HepG2 (cell line): ENCODE results near the gene DNAH9. TPM values are rescaled to one million over a fixed set of nuclear protein-coding genes. Genes with fewer than 3 reads are reported as not detected.

Source experiments
- ATAC-seq: fragments of 200-7000 bp; cut with Tn5 transposase; 3 replicates; pipeline ENCODE4 v1.9.1; 2020; ENCODE audit warnings: mild to moderate bottlenecking, moderate library complexity
- BruUV-seq: library from RNA; stranded (reverse); fragments of 400-500 nt; replicated peaks from 2 replicates; lab custom pipeline; 2021; lab: Mats Ljungman, UMichigan
- CTCF ChIA-PET: fragments of 300-600 bp; formaldehyde crosslinking; extraction: SDS; loops from one replicate; lab custom pipeline; 2021; ENCODE audit warnings: low total read pairs, inconsistent platforms, low intra/inter-chr PET ratio; lab: Yijun Ruan, JAX
- POLR2A ChIA-PET: fragments of 350-600 bp; sonication (Branson Sonifier 250); formaldehyde crosslinking; loops from one replicate; lab custom pipeline; 2020; ENCODE audit warnings: antibody characterized with exemption, inconsistent platforms; lab: Yijun Ruan, JAX
- DNase-seq: peaks from one replicate; pipeline ENCODE4 v3.0.0-alpha.2; 2015; ENCODE audit warnings: low spot score
- FAIRE-seq: peaks from 3 replicates; lab custom pipeline; 2011; peaks lifted over from hg19 to GRCh38; lab: Jason Lieb, UNC
- H2AFZ ChIP-seq: one replicate; pipeline ENCODE4 v1.6.1; 2011; ENCODE audit warnings: low read length, inconsistent platforms
- H3K27ac ChIP-seq: fragments of 300-600 bp; 3 replicates; pipeline ENCODE4 v1.8.0; 2011; ENCODE audit warnings: mixed run types, mild to moderate bottlenecking, mixed read lengths, low read length, inconsistent platforms; ENCODE audit not compliant: insufficient read depth; ENCODE audit errors: extremely low read length
- H3K27me3 ChIP-seq, 2 experiments: fragments of 200-600 bp in 1 of 2; 2 replicates in 1 of 2; 3 replicates in 1 of 2; pipeline versions ENCODE4 v1.6.0 to v1.8.0; 2011; ENCODE audit warnings: low read length in 2 of 2, mild to moderate bottlenecking in 2 of 2, moderate library complexity in 2 of 2, inconsistent platforms in 1 of 2; ENCODE audit not compliant: insufficient read depth in 2 of 2, control insufficient read depth in 1 of 2
- H3K36me3 ChIP-seq, 2 experiments: fragments of 200-600 bp in 1 of 2; replicated peaks in 1 of 2; 2 replicates in 1 of 2; 3 replicates in 1 of 2; pipeline versions ENCODE4 v1.5.1 to v1.8.0; 2011; ENCODE audit warnings: low read length in 2 of 2, inconsistent platforms in 1 of 2; ENCODE audit not compliant: insufficient read depth in 2 of 2, control insufficient read depth in 1 of 2
- H3K4me1 ChIP-seq: 2 replicates; pipeline ENCODE4 v1.5.1; 2012; ENCODE audit warnings: low read length, inconsistent platforms; ENCODE audit not compliant: insufficient read depth
- H3K4me2 ChIP-seq: 2 replicates; pipeline ENCODE4 v1.6.0; 2011; ENCODE audit warnings: low read depth, low read length, inconsistent platforms
- H3K4me3 ChIP-seq, 3 experiments: fragments of 200-600 bp in 1 of 3; sonication (generic), shearing (Covaris generic) in 1 of 3; replicated peaks in 1 of 3; 2 replicates each; pipeline ENCODE4 v1.5.1; 2011 to 2016; ENCODE audit warnings: low read length in 3 of 3, inconsistent platforms in 2 of 3, low read depth in 2 of 3, mild to moderate bottlenecking in 2 of 3, control low read depth in 1 of 3, mixed read lengths in 1 of 3; ENCODE audit not compliant: insufficient read depth in 1 of 3
- H3K79me2 ChIP-seq: one replicate; pipeline ENCODE4 v1.6.1; 2011; ENCODE audit warnings: low read length, inconsistent platforms; ENCODE audit not compliant: insufficient read depth
- H3K9ac ChIP-seq: 2 replicates; pipeline ENCODE4 v1.6.0; 2011; ENCODE audit warnings: mild to moderate bottlenecking, low read depth, low read length, inconsistent platforms; ENCODE audit not compliant: insufficient read depth
- H3K9me3 ChIP-seq: 2 replicates; pipeline ENCODE4 v1.5.1; 2012; ENCODE audit warnings: mild to moderate bottlenecking, low read length
- H4K20me1 ChIP-seq: 2 replicates; pipeline ENCODE4 v1.6.0; 2011; ENCODE audit warnings: inconsistent platforms, mild to moderate bottlenecking, low read length, moderate library complexity; ENCODE audit not compliant: insufficient read depth
- GTF2F1 ChIP-seq: fragments of 150-350 bp; IDR thresholded peaks from 2 replicates; pipeline ENCODE4 v1.6.1; 2014; ENCODE audit warnings: low read length
- MAFG ChIP-seq: sonication (generic); formaldehyde crosslinking; IDR thresholded peaks from 2 replicates; pipeline ENCODE4 v1.5.1; 2020; ENCODE audit warnings: mild to moderate bottlenecking, missing genetic modification reagents
- MED13 ChIP-seq: sonication (generic); formaldehyde crosslinking; IDR thresholded peaks from 2 replicates; pipeline ENCODE4 v1.5.0; 2020; ENCODE audit warnings: missing genetic modification reagents
- NFRKB ChIP-seq: fragments of 450-650 bp; IDR thresholded peaks from 2 replicates; pipeline ENCODE4 v1.6.1; 2017
- SATB2 ChIP-seq: sonication (generic); formaldehyde crosslinking; IDR thresholded peaks from 2 replicates; pipeline ENCODE4 v1.5.0; 2020; ENCODE audit warnings: missing genetic modification reagents
- STAG1 ChIP-seq: sonication (generic); formaldehyde crosslinking; IDR thresholded peaks from 2 replicates; pipeline ENCODE4 v1.4.0; 2020; ENCODE audit warnings: missing genetic modification reagents
- TBL1XR1 ChIP-seq: fragments of 150-350 bp; IDR thresholded peaks from 2 replicates; pipeline ENCODE4 v1.6.1; 2014; ENCODE audit warnings: borderline replicate concordance, low read length; ENCODE audit not compliant: partially characterized antibody
- ZNF10 ChIP-seq: sonication (generic); formaldehyde crosslinking; IDR thresholded peaks from 2 replicates; pipeline ENCODE4 v1.4.0; 2020; ENCODE audit warnings: mild to moderate bottlenecking, low read depth, missing genetic modification reagents, borderline replicate concordance
- ZNF180 ChIP-seq: sonication (generic); formaldehyde crosslinking; IDR thresholded peaks from 2 replicates; pipeline ENCODE4 v1.4.0; 2020; ENCODE audit warnings: low read depth, missing genetic modification reagents, borderline replicate concordance
- ZNF775 ChIP-seq: sonication (generic); formaldehyde crosslinking; IDR thresholded peaks from 2 replicates; pipeline ENCODE4 v1.4.0; 2020; ENCODE audit warnings: missing genetic modification reagents, mild to moderate bottlenecking, moderate library complexity, borderline replicate concordance
- WGBS: methylation state at CpG from one replicate; pipeline ENCODE4 v1.1.6; 2017; ENCODE audit warnings: low lambda C conversion rate; 5-methylcytosine and 5-hydroxymethylcytosine counted together
- in situ Hi-C: cut with HindIII; loops from 2 replicates; pipeline ENCODE4 v1.10.0; 2017; ENCODE audit warnings: low pct_unique_long_range_greater_than_20kb; ENCODE audit not compliant: extremely low pct_ligation_motif_present
- intact Hi-C: fragments of 100-400 bp; cut with micrococcal nuclease; formaldehyde crosslinking; loops from one replicate; pipeline ENCODE4 v1.10.0; 2022; ENCODE audit not compliant: unreplicated experiment
- polyA plus RNA-seq, 8 experiments: library from polyadenylated mRNA; depleted of rRNA in 3 of 8; stranded (reverse) in 7 of 8; unstranded in 1 of 8; fragments of >200 nt; fragmentation: Illumina TruSeq in 4 of 8; extraction: Trizol in 4 of 8; gene quantifications; 2 replicates each; pipeline versions ENCODE4 v1.2.1 to v1.2.3, GENCODE V29; 2011 to 2016; ENCODE audit warnings: low read depth in 4 of 8, missing spikeins in 1 of 8, mixed read lengths in 1 of 8; ENCODE audit not compliant: insufficient read depth in 1 of 8
- total RNA-seq, 5 experiments: library from RNA; depleted of rRNA; stranded (reverse); fragments of >200 nt; fragmentation: Illumina TruSeq; extraction: Trizol; gene quantifications; 2 replicates each; pipeline ENCODE4 v1.2.3, GENCODE V29; 2016; ENCODE audit warnings: low read depth in 1 of 5
- TF ChIP-seq, protein P1 (sequence below): sonication (generic); formaldehyde crosslinking; IDR thresholded peaks from 2 replicates; pipeline ENCODE4 v1.4.0; 2020; ENCODE audit warnings: missing genetic modification reagents

DNAH9 gene
- total and polyA plus RNA-seq, 2 of the 13 experiments (the other 11 are each of a cell fraction or from before 2014, with no cell fraction given), result not detected

GRCh38 chr17:11639736-11640462 lies 41.6 kb downstream of the DNAH9 start:
- intact Hi-C loops, result no loop called here

GRCh38 chr17:11640463-11640814 lies 42.2 kb downstream of the DNAH9 start:
- TF ChIP-seq MAFG (CRISPR knock-in tag) (no peak), STAG1 (CRISPR knock-in tag) (no peak), ZNF10 (no peak), GTF2F1 (no peak), ZNF180 (CRISPR knock-in tag) (no peak), SATB2 (CRISPR knock-in tag) (no peak), MED13 (CRISPR knock-in tag) (no peak)
- TF ChIP-seq, protein P1, sequence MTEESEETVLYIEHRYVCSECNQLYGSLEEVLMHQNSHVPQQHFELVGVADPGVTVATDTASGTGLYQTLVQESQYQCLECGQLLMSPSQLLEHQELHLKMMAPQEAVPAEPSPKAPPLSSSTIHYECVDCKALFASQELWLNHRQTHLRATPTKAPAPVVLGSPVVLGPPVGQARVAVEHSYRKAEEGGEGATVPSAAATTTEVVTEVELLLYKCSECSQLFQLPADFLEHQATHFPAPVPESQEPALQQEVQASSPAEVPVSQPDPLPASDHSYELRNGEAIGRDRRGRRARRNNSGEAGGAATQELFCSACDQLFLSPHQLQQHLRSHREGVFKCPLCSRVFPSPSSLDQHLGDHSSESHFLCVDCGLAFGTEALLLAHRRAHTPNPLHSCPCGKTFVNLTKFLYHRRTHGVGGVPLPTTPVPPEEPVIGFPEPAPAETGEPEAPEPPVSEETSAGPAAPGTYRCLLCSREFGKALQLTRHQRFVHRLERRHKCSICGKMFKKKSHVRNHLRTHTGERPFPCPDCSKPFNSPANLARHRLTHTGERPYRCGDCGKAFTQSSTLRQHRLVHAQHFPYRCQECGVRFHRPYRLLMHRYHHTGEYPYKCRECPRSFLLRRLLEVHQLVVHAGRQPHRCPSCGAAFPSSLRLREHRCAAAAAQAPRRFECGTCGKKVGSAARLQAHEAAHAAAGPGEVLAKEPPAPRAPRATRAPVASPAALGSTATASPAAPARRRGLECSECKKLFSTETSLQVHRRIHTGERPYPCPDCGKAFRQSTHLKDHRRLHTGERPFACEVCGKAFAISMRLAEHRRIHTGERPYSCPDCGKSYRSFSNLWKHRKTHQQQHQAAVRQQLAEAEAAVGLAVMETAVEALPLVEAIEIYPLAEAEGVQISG (CRISPR knock-in tag), result no peak
- CTCF ChIA-PET, result no interaction called here

More at GRCh38 chr17:11639736-11640462, 41.6 kb downstream of the DNAH9 start:
- ChIA-PET POLR2A (no interaction called here), CTCF (no interaction called here)
- Histone ChIP-seq H3K4me3 (no peak overlapping the region), H3K9me3 (no peaks in the 10 kb centered on the region), H2AFZ (no peak overlapping the region), H3K79me2 (no peaks in the 10 kb centered on the region), H3K9ac (no peak overlapping the region), H3K4me2 (no peak overlapping the region), H3K27ac (no peak overlapping the region)
- no peak for DNase-seq
- TF ChIP-seq ZNF775 (CRISPR knock-in tag), result no peak
- TF ChIP-seq NFRKB, result no peak
- no peak for TF ChIP-seq TBL1XR1
- TF ChIP-seq, all 625 proteins: peak for 0
- Histone ChIP-seq H4K20me1 (no peaks in the 10 kb centered on the region), H3K27me3 (no peaks in the 10 kb centered on the region; a peak in 1 of 5 replicates), H3K36me3 (no peaks in the 10 kb centered on the region), H3K4me1 (no peaks in the 10 kb centered on the region)
- no peak for FAIRE-seq
- BruUV-seq, result no TSS peak
- in situ Hi-C loops, result no loop called here
- no peak for ATAC-seq
- WGBS, result 33% methylated on average over 11 of the region's 18 CpGs

More at GRCh38 chr17:11640463-11640814, 42.2 kb downstream of the DNAH9 start:
- in situ Hi-C loops, result no loop called here
- Histone ChIP-seq H3K27ac (no peak overlapping the region), H3K27me3 (peaks cover 0 to under 1% of the 10 kb centered on the region in 2 experiments; a peak in 2 of 5 replicates), H3K9me3 (no peaks in the 10 kb centered on the region), H3K4me3 (no peak overlapping the region), H3K4me2 (no peak overlapping the region), H2AFZ (no peak overlapping the region), H4K20me1 (no peaks in the 10 kb centered on the region), H3K79me2 (no peaks in the 10 kb centered on the region), H3K4me1 (no peaks in the 10 kb centered on the region), H3K9ac (no peak overlapping the region), H3K36me3 (no peaks in the 10 kb centered on the region)
- ATAC-seq (no peak), DNase-seq (no peak), FAIRE-seq (no peak)
- intact Hi-C loops, result no loop called here
- no TSS peak for BruUV-seq
- POLR2A ChIA-PET, result no interaction called here
- 0% methylated on average over 1 of the region's 2 CpGs for WGBS
